Subcutaneous abdominal adipose tissue (tissue), 5 donors: ENCODE measurements around the gene TOMM20.
A peak's percentile ranks its signal among the peaks of the same experiment; 100 is the strongest.

Experiments
- H3K27ac ChIP-seq: one replicate; pipeline ENCODE4 v1.7.0; 2013; ENCODE audit warnings: low read depth, mild to moderate bottlenecking, inconsistent platforms, low read length, moderate library complexity
- H3K27me3 ChIP-seq, 5 donors: one replicate each; pipeline ENCODE4 v1.7.0; 2013; ENCODE audit warnings: low read length in 5 of 5, inconsistent platforms in 1 of 5; ENCODE audit not compliant: control insufficient read depth in 5 of 5, insufficient read depth in 4 of 5
- H3K36me3 ChIP-seq, 5 donors: one replicate each; pipeline ENCODE4 v1.7.0; 2013; ENCODE audit warnings: low read length in 5 of 5; ENCODE audit not compliant: control insufficient read depth in 5 of 5, insufficient read depth in 5 of 5
- H3K4me1 ChIP-seq, 5 donors: one replicate each; pipeline ENCODE4 v1.7.0; 2013; ENCODE audit warnings: low read length in 5 of 5, mild to moderate bottlenecking in 3 of 5, moderate library complexity in 1 of 5; ENCODE audit not compliant: control insufficient read depth in 5 of 5, insufficient read depth in 5 of 5
- H3K4me3 ChIP-seq, 5 donors: one replicate each; pipeline ENCODE4 v1.7.0; 2013; ENCODE audit warnings: low read length in 5 of 5, low read depth in 1 of 5
- H3K9ac ChIP-seq, 5 donors: one replicate each; pipeline ENCODE4 v1.7.0; 2013; ENCODE audit warnings: low read length in 5 of 5, mild to moderate bottlenecking in 4 of 5, moderate library complexity in 3 of 5
- H3K9me3 ChIP-seq, 5 donors: one replicate each; pipeline ENCODE4 v1.7.0; 2013; ENCODE audit warnings: low read length in 5 of 5; ENCODE audit not compliant: control insufficient read depth in 5 of 5
- donor health status: healthy.
- donor health status: healthy.
- donor health status: healthy.
- donor health status: healthy.
- donor health status: healthy.

TOMM20 gene

GRCh38 chr1:235139315-235139714 is 10.7 kb upstream of the TOMM20 start:
- H3K27me3 ChIP-seq, result no peaks in the 10 kb centered on the region
- H3K9me3 ChIP-seq, result no peaks in the 10 kb centered on the region
- no peak overlapping the region for H3K4me3 ChIP-seq
- H3K4me1 ChIP-seq, result peaks cover 0 to 5% (median 2%) of the 10 kb centered on the region in 5 donors
- H3K9ac ChIP-seq, result no peak overlapping the region
- H3K27ac ChIP-seq, result no peak overlapping the region
- peaks cover 29 to 71% (median 61%) of the 10 kb centered on the region in 5 donors for H3K36me3 ChIP-seq

GRCh38 chr1:235138821-235139220 is 10.2 kb upstream of the TOMM20 start:
- Histone ChIP-seq H3K4me1 (peaks cover 0 to 5% (median 2%) of the 10 kb centered on the region in 5 donors), H3K36me3 (peaks cover 29 to 71% (median 63%) of the 10 kb centered on the region in 5 donors), H3K9me3 (no peaks in the 10 kb centered on the region), H3K4me3 (no peak overlapping the region), H3K27me3 (no peaks in the 10 kb centered on the region), H3K27ac (no peak overlapping the region), H3K9ac (no peak overlapping the region)

- H3K36me3 ChIP-seq, result peaks cover 36 to 72% (median 64%) of the 10 kb centered on the region in 5 donors
Measured at GRCh38 chr1:235136111-235136510, 7.5 kb upstream of the TOMM20 start.

GRCh38 chr1:235134171-235134570 is 5.5 kb upstream of the TOMM20 start:
- Histone ChIP-seq H3K9ac (no peak overlapping the region), H3K9me3 (no peaks in the 10 kb centered on the region), H3K36me3 (peaks cover 32 to 62% (median 56%) of the 10 kb centered on the region in 5 donors), H3K4me3 (no peak overlapping the region), H3K4me1 (peaks cover 0 to 6% (median 2%) of the 10 kb centered on the region in 5 donors), H3K27me3 (no peaks in the 10 kb centered on the region), H3K27ac (no peak overlapping the region)

More at GRCh38 chr1:235136111-235136510, 7.5 kb upstream of the TOMM20 start:
- no peak overlapping the region for H3K9ac ChIP-seq
- no peaks in the 10 kb centered on the region for H3K9me3 ChIP-seq
- H3K27ac ChIP-seq, result no peak overlapping the region
- peaks cover 0 to 5% (median 2%) of the 10 kb centered on the region in 5 donors for H3K4me1 ChIP-seq
- no peak overlapping the region for H3K4me3 ChIP-seq
- no peaks in the 10 kb centered on the region for H3K27me3 ChIP-seq

- peaks cover 2 to 12% (median 5%) of the 10 kb centered on the region in 5 donors for H3K4me1 ChIP-seq
- H3K27ac ChIP-seq, result no peak overlapping the region
- H3K9me3 ChIP-seq, result no peaks in the 10 kb centered on the region
- H3K4me3 ChIP-seq, result no peak overlapping the region
- H3K36me3 ChIP-seq, result peaks cover 29 to 57% (median 47%) of the 10 kb centered on the region in 5 donors
- H3K9ac ChIP-seq, result no peak overlapping the region
- no peaks in the 10 kb centered on the region for H3K27me3 ChIP-seq
Measured at GRCh38 chr1:235133086-235133485, 4.4 kb upstream of the TOMM20 start.

- no peak overlapping the region for H3K4me3 ChIP-seq
- no peaks in the 10 kb centered on the region for H3K27me3 ChIP-seq
- H3K27ac ChIP-seq, result no peak overlapping the region
- peaks cover 2 to 23% (median 15%) of the 10 kb centered on the region in 5 donors for H3K4me1 ChIP-seq
- peaks cover 22 to 47% (median 39%) of the 10 kb centered on the region in 5 donors for H3K36me3 ChIP-seq
- no peaks in the 10 kb centered on the region for H3K9me3 ChIP-seq
- no peak overlapping the region for H3K9ac ChIP-seq
Measured at GRCh38 chr1:235131961-235132360, 3.3 kb upstream of the TOMM20 start.

- Histone ChIP-seq H3K4me1 (peaks cover 0 to 26% (median 19%) of the 10 kb centered on the region in 5 donors), H3K9ac (no peak overlapping the region), H3K27me3 (no peaks in the 10 kb centered on the region), H3K36me3 (peaks cover 12 to 36% (median 28%) of the 10 kb centered on the region in 5 donors), H3K4me3 (no peak overlapping the region), H3K9me3 (no peaks in the 10 kb centered on the region), H3K27ac (no peak overlapping the region)
Measured at GRCh38 chr1:235130766-235131270, 2.2 kb upstream of the TOMM20 start.

GRCh38 chr1:235129774-235130570 is 1.3 kb upstream of the TOMM20 start:
- Histone ChIP-seq H3K4me1 (peaks cover 0 to 26% (median 19%) of the 10 kb centered on the region in 5 donors), H3K4me3 (no peak overlapping the region), H3K36me3 (peaks cover 7 to 29% (median 21%) of the 10 kb centered on the region in 5 donors), H3K9ac (no peak overlapping the region), H3K9me3 (no peaks in the 10 kb centered on the region), H3K27ac (no peak overlapping the region), H3K27me3 (no peaks in the 10 kb centered on the region)

GRCh38 chr1:235127732-235128455 is 743 bp downstream of the TOMM20 start:
- Histone ChIP-seq H3K27ac (peak overlapping the region; percentile 90), H3K9me3 (no peaks in the 10 kb centered on the region), H3K27me3 (no peaks in the 10 kb centered on the region), H3K4me3 (peak overlapping the region; percentile 83 to 98 (median 96)), H3K9ac (peak overlapping the region; percentile 82 to 99 (median 94)), H3K4me1 (peaks cover 0 to 32% (median 20%) of the 10 kb centered on the region in 5 donors), H3K36me3 (peaks cover 4 to 14% (median 8%) of the 10 kb centered on the region in 5 donors)
